WTC11 (cell line): ENCODE results near the gene YPEL1.
"Not testable (repeated sequence)": the region's sequence is repeated elsewhere in the genome, so short reads cannot be mapped to it uniquely, and the experiment has no call there.

Experiments used
- ARID4B ChIP-seq: sonication (generic); formaldehyde crosslinking; IDR thresholded peaks from 2 replicates; pipeline ENCODE4 v1.8.0; 2023; ENCODE audit warnings: missing genetic modification reagents, mild to moderate bottlenecking, borderline replicate concordance
- ATF1 ChIP-seq: sonication (generic); formaldehyde crosslinking; IDR thresholded peaks from 2 replicates; pipeline ENCODE4 v1.8.1; 2023; ENCODE audit warnings: mild to moderate bottlenecking, moderate library complexity, missing genetic modification reagents
- CBFB ChIP-seq: sonication (generic); formaldehyde crosslinking; IDR thresholded peaks from 2 replicates; pipeline ENCODE4 v1.8.1; 2022; ENCODE audit warnings: mild to moderate bottlenecking, low read depth, missing genetic modification reagents
- CTCF ChIP-seq: fragments of 200-600 bp; IDR thresholded peaks from 2 replicates; pipeline ENCODE4 v1.8.0; 2022; ENCODE audit warnings: antibody characterized with exemption
- FOXJ3 ChIP-seq: sonication (generic); formaldehyde crosslinking; IDR thresholded peaks from 2 replicates; pipeline ENCODE4 v1.9.0; 2021; ENCODE audit warnings: missing genetic modification reagents, mild to moderate bottlenecking, borderline replicate concordance
- HMGA2 ChIP-seq: fragments of 250-450 bp; sonication (Bioruptor Pico); IDR thresholded peaks from 2 replicates; pipeline ENCODE4 v1.4.0; 2021; ENCODE audit warnings: mild to moderate bottlenecking, moderate library complexity
- IRF2 ChIP-seq: sonication (generic); formaldehyde crosslinking; IDR thresholded peaks from 2 replicates; pipeline ENCODE4 v1.8.0; 2022; ENCODE audit warnings: low read depth, missing genetic modification reagents, borderline replicate concordance
- JUN ChIP-seq: sonication (generic); formaldehyde crosslinking; IDR thresholded peaks from 2 replicates; pipeline ENCODE4 v1.8.0; 2023; ENCODE audit warnings: mild to moderate bottlenecking, missing genetic modification reagents
- SP1 ChIP-seq: sonication (generic); formaldehyde crosslinking; conservative IDR thresholded peaks from 2 replicates; pipeline ENCODE4 v1.8.1; 2022; ENCODE audit warnings: missing genetic modification reagents
- TP53 ChIP-seq: sonication (generic); formaldehyde crosslinking; IDR thresholded peaks from 2 replicates; pipeline ENCODE4 v1.8.1; 2023; ENCODE audit warnings: mild to moderate bottlenecking, missing genetic modification reagents
- USF2 ChIP-seq: sonication (generic); formaldehyde crosslinking; IDR thresholded peaks from 2 replicates; pipeline ENCODE4 v1.8.1; 2023; ENCODE audit warnings: mild to moderate bottlenecking, missing genetic modification reagents, moderate library complexity
- ZNF138 ChIP-seq: sonication (generic); formaldehyde crosslinking; conservative IDR thresholded peaks from 2 replicates; pipeline ENCODE4 v1.8.1; 2022; ENCODE audit warnings: mild to moderate bottlenecking, moderate library complexity, missing genetic modification reagents
- ZNF423 ChIP-seq: fragments of 250-450 bp; sonication (Bioruptor Pico); IDR thresholded peaks from 2 replicates; pipeline ENCODE4 v2.1.2; 2022; ENCODE audit warnings: mild to moderate bottlenecking, moderate library complexity

GRCh38 chr22:21744917-21745316 lies 9.3 kb upstream of the YPEL1 start:
- not testable (repeated sequence) for TF ChIP-seq SP1 (CRISPR knock-in tag); CBFB; ZNF138 (CRISPR knock-in tag); ZNF423 (CRISPR knock-in tag); CTCF; TP53 (CRISPR knock-in tag); IRF2 (CRISPR knock-in tag); JUN (CRISPR knock-in tag); ATF1; USF2 (CRISPR knock-in tag); FOXJ3 (CRISPR knock-in tag); ARID4B (CRISPR knock-in tag); HMGA2 (CRISPR knock-in tag)
